ENCODE results near the gene SHH. TPM values are rescaled to one million over a fixed set of nuclear protein-coding genes. Genes with fewer than 3 reads are reported as not detected.

The SHH gene
- total and polyA plus RNA-seq, 2 donors (not counting 1 experiment from before 2014, with no cell fraction given), result under 0.01 TPM; not detected in 1

GRCh38 chr7:155762036-155762435, 50.2 kb downstream of the SHH start:
- Histone ChIP-seq H4K20me1 (ENCODE audit: control insufficient read depth, extremely low read depth, insufficient read depth, low read length) (no peaks in the 10 kb centered on the region), H3K4me3 (replicated peaks in 1 of 4; ENCODE audit: control extremely low read depth in 1 of 4, insufficient read depth in 1 of 4, low read depth in 3 of 4, low read length in 4 of 4) (no peak overlapping the region), H3K9ac (ENCODE audit: insufficient read depth, low read length) (no peak overlapping the region), H2AFZ (ENCODE audit: low read length) (no peak overlapping the region), H3K4me1 (ENCODE audit: control insufficient read depth, extremely low read depth, insufficient read depth, low read length) (no peaks in the 10 kb centered on the region), H3K4me2 (ENCODE audit: extremely low read depth, insufficient read depth, low read length) (no peak overlapping the region), H3K9me3 (ENCODE audit: control insufficient read depth, insufficient read depth, low read depth, low read length) (no peaks in the 10 kb centered on the region), H3K27me3 (ENCODE audit: control insufficient read depth, insufficient read depth, low read length) (no peaks in the 10 kb centered on the region), H3K27ac (ENCODE audit: insufficient read depth, low read length) (no peak overlapping the region), H3K79me2 (ENCODE audit: control insufficient read depth, insufficient read depth, low read length) (peaks cover 20% of the 10 kb centered on the region), H3K36me3 (ENCODE audit: control insufficient read depth, insufficient read depth, low read length) (peaks cover 3% of the 10 kb centered on the region)
- TF ChIP-seq EZH2 (IDR thresholded peaks at IDR 0.05; ENCODE audit: low read length, missing control alignments), result no peak
- TF ChIP-seq CTCF (conservative IDR thresholded peaks at IDR 0.05 in 1 of 2, IDR thresholded peaks at IDR 0.05 in 1 of 2; ENCODE audit: low read depth in 1 of 2, low read length in 2 of 2), result no peak
- DNase-seq (ENCODE audit: low read depth in 2 of 2), result no peak

DNA sequence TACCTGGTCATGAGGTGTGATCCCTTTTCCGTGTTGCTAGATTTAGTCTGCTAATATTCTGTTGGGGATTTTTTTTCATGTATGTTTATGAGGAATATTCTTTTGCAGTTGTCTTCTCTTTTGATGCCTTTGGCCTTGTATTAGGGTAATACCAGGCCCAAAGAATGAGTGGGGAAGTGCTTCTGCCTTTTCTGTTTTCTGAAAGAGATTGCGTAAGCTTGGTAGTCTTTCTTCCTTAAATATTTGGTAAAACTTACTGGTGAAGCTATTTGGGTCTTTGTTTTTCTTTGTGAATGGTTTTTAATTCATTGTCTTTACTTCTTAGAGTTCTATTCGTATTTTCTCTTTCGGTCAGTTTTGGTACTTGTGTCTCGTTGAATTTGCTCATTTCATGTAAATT, 51.1 kb downstream of the SHH start:
- no peaks in the 10 kb centered on the region for H4K20me1 ChIP-seq (ENCODE audit: control insufficient read depth, extremely low read depth, insufficient read depth, low read length)
- peaks cover 1% of the 10 kb centered on the region for H3K36me3 ChIP-seq (ENCODE audit: control insufficient read depth, insufficient read depth, low read length)
- H3K4me1 ChIP-seq (ENCODE audit: control insufficient read depth, extremely low read depth, insufficient read depth, low read length), result no peaks in the 10 kb centered on the region
- H3K27ac ChIP-seq (ENCODE audit: insufficient read depth, low read length), result no peak overlapping the region
- no peak overlapping the region for H2AFZ ChIP-seq (ENCODE audit: low read length)
- no peak overlapping the region for H3K9ac ChIP-seq (ENCODE audit: insufficient read depth, low read length)
- H3K9me3 ChIP-seq (ENCODE audit: control insufficient read depth, insufficient read depth, low read depth, low read length), result no peaks in the 10 kb centered on the region
- peaks cover 26% of the 10 kb centered on the region for H3K79me2 ChIP-seq (ENCODE audit: control insufficient read depth, insufficient read depth, low read length)
- no peak overlapping the region for H3K4me2 ChIP-seq (ENCODE audit: extremely low read depth, insufficient read depth, low read length)
- H3K27me3 ChIP-seq (ENCODE audit: control insufficient read depth, insufficient read depth, low read length), result no peaks in the 10 kb centered on the region
- TF ChIP-seq EZH2 (IDR thresholded peaks at IDR 0.05; ENCODE audit: low read length, missing control alignments), result no peak
- no peak for TF ChIP-seq CTCF (conservative IDR thresholded peaks at IDR 0.05 in 1 of 2, IDR thresholded peaks at IDR 0.05 in 1 of 2; ENCODE audit: low read depth in 1 of 2, low read length in 2 of 2)
- DNase-seq (ENCODE audit: low read depth in 2 of 2), result no peak
- H3K4me3 ChIP-seq (replicated peaks in 1 of 4; ENCODE audit: control extremely low read depth in 1 of 4, insufficient read depth in 1 of 4, low read depth in 3 of 4, low read length in 4 of 4), result no peak overlapping the region

- no peak overlapping the region for H2AFZ ChIP-seq (ENCODE audit: low read length)
- H3K4me1 ChIP-seq (ENCODE audit: control insufficient read depth, extremely low read depth, insufficient read depth, low read length), result no peaks in the 10 kb centered on the region
- H3K27ac ChIP-seq (ENCODE audit: insufficient read depth, low read length), result no peak overlapping the region
- H3K4me3 ChIP-seq (replicated peaks in 1 of 4; ENCODE audit: control extremely low read depth in 1 of 4, insufficient read depth in 1 of 4, low read depth in 3 of 4, low read length in 4 of 4), result no peak overlapping the region
- H3K36me3 ChIP-seq (ENCODE audit: control insufficient read depth, insufficient read depth, low read length), result no peaks in the 10 kb centered on the region
- no peaks in the 10 kb centered on the region for H3K27me3 ChIP-seq (ENCODE audit: control insufficient read depth, insufficient read depth, low read length)
- no peaks in the 10 kb centered on the region for H4K20me1 ChIP-seq (ENCODE audit: control insufficient read depth, extremely low read depth, insufficient read depth, low read length)
- peaks cover 28% of the 10 kb centered on the region for H3K79me2 ChIP-seq (ENCODE audit: control insufficient read depth, insufficient read depth, low read length)
- no peak overlapping the region for H3K9ac ChIP-seq (ENCODE audit: insufficient read depth, low read length)
- DNase-seq (ENCODE audit: low read depth in 2 of 2), result no peak
- no peak overlapping the region for H3K4me2 ChIP-seq (ENCODE audit: extremely low read depth, insufficient read depth, low read length)
- no peaks in the 10 kb centered on the region for H3K9me3 ChIP-seq (ENCODE audit: control insufficient read depth, insufficient read depth, low read depth, low read length)
- TF ChIP-seq CTCF (conservative IDR thresholded peaks at IDR 0.05 in 1 of 2, IDR thresholded peaks at IDR 0.05 in 1 of 2; ENCODE audit: low read depth in 1 of 2, low read length in 2 of 2) (no peak), EZH2 (IDR thresholded peaks at IDR 0.05; ENCODE audit: low read length, missing control alignments) (no peak)
Observed at GRCh38 chr7:155759740-155760430, 52.4 kb downstream of the SHH start.
